Putamen (tissue), 1 donor: ENCODE measurements around the gene ACOX3.

ENCODE experiments used
- DNase-seq: peaks from one replicate; pipeline ENCODE4 v3.0.0-alpha.2; 2016; ENCODE audit warnings: low spot score

The ACOX3 gene

DNA sequence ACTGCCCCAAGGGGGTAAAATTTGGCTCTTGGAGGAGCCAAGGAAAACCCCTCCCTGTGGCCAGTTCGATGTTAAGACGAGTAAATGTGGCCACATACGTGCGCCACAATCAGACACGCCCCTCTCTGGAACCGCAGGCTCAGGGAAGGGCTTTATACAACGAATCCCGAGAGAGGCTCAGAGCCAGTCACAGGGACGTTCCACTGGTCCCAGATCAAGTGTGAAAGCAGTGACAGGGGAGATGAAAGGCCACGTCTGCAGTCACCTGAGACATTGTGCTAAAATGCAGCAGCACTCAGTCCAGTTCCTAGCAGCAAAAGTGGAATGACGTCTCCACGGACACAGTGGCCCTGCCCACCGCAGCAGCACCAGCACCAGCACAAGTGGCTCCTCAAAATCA is 68.0 kb downstream of the ACOX3 start:
- DNase-seq = no peak

DNA sequence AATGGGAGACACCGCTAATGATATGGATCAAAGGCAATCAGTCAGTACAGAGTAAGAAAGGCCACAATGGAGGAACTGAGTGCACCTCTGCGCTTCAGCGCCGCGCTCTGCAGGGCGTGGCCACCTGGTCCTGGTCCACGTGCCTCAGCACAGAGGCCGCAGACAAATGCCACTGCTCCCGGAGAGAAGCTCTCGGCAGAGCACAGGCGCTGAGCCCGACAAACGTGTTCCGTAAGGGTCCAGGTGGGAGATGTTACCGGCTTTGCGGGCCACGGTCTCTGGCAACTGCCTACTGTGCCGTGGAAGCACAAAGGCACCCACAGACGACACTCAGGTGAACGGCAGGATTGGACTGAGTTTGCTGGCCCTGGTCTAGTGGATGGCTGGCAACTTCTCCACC is 68.9 kb downstream of the ACOX3 start:
- DNase-seq = no peak

GRCh38 chr4:8370835-8371595 is 69.5 kb downstream of the ACOX3 start:
- DNase-seq = no peak

- DNase-seq = no peak
These were observed 70.3 kb downstream of the ACOX3 start for GRCh38 chr4:8370106-8370787.

- no peak for DNase-seq
These were observed 71.0 kb downstream of the ACOX3 start for GRCh38 chr4:8369426-8370105.

DNA sequence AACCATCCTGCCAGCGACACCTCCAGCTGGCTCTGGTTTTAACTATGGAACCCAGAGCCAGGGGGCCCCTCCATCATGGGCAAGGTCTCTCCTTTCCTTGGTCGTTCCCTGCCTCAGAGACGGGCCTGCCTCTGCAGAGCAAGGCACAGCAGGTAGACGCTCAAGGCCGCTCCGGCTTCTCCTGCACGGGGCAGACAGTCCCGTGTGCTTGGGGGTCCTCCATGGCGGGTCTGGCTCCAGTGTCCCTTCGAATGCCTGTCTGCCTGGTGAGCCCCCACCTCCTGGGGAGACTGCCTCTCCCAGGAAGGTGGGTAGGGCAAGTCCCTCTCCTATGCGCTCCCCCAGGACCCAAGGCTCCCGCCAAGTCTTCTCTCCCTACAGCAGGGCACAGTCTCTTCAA is 71.5 kb downstream of the ACOX3 start:
- DNase-seq = no peak

DNA sequence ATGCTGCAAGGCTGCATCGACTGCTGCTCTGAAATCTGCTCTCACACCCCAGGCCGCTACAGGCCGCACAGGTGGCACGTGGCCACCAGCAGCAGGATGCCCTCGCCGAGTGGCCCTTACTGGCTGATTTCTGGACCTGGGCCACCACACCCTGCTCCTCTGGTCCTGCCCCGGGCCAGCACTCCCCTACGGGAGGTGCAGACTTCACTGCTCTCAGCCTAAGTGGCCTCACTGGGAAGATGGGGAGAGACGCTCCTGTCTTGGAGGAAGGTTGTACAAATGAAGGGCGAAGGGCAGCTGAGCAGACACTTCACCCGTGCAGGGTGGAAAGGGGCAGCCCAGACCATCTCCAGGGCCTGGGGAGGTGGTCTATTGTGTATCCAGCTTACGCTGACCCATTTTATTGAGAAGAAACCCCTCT is 72.5 kb downstream of the ACOX3 start:
- DNase-seq = no peak

DNA sequence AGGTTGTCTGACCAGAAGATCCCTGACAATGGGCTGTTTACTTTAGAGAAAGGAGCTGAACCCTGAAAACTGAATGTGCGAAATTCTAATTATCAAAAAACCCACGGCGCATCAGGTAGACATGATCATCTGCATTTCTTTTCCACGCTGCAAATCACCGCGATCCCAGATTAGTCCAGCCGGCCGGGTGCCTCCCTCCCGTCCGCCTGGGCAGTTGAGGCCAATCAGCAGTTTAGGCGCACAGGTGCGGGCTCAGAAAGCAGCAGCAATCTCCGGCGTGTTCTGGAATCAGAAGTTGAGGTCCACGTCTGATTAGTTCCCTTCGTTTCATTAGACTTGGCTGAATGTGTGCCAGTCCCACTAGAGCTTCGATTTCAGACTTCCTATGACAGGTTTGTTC is 73.9 kb downstream of the ACOX3 start:
- no peak for DNase-seq

GRCh38 chr4:8365951-8366350 is 74.6 kb downstream of the ACOX3 start:
- DNase-seq = no peak

- no peak for DNase-seq
These were observed 75.2 kb downstream of the ACOX3 start for GRCh38 chr4:8365353-8365752.

DNA sequence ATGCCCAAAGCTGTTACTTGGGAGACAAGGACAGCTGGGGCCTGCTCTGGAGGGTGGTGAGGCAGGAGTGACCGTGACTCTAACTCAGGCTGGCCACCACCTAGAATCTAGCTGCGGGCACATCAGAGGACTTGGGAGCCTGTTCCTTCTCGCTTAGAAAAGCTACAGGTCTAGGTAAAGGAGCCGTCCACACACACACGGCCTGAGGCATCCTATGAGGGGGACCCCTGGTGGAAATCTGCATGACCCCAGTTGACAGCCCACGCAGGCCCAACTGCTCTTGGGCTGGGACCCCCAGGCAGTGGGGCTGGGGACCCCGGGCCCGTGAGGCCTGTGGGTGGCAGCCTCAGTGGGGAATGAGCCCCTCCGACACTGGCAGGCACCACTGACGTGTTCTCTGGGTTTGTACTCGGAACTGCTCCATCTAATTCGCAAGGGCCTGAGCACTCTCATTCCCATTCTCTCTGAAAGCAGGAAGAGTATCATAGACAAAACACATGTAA is 75.6 kb downstream of the ACOX3 start:
- DNase-seq = no peak

DNA sequence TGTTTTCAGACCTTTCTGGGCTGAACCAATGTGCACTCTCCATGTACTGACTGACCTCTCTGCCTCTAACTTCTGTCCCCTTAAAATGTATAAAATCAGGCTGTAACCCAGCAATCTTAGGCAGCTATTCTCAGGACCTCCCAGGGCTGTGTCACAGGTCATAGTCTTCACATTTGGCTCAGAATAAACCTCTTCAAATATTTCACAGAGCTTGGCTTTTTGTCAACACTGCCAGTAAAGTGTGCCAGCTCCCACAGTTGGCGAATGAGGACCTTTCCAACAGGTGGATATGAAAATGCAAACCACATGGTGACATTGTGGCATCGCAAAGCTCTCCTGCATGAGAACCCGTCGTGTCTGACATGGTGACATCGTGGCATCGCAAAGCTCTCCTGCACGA is 76.4 kb downstream of the ACOX3 start:
- no peak for DNase-seq

DNA sequence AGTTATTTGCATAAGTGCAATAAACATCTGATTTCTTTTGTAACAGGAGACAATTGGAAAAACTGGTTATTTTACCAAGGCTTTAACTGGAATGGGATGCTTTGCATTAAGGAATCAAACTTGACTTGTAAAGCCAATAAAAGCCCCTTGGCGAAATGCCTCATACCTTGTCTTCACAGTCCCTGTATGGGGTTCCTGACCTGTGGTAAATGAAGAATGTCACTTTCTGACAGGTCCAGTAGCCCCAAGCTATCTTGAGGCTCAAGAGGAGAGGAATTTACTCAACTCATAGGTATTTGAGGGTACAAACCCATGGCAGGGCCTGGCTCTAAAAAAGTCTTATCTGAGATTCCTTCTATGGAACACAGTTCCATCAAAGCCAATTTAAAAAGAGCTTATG is 78.0 kb downstream of the ACOX3 start:
- DNase-seq = no peak

DNA sequence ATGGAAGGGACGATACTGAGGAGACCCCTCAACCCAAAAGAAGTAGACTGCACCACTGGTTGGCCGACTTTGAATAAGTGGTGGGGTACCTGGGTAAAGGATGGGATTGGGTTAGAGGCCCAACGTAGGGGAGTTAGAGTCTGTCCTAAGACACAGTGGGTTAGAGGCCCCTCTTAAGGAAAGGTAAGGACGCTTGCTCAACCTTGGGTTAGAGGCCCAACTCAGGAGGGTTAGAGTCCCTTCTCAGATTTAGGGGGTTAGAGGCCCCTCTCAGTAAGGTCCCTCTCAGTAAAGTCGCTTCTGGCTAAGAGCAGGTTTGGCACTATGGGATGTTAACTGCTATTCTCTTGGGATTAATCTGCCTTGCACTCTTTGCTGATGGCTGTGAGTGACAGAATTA is 81.3 kb downstream of the ACOX3 start:
- DNase-seq = no peak

- DNase-seq = no peak
These were observed 83.7 kb downstream of the ACOX3 start for GRCh38 chr4:8356856-8357255.

- DNase-seq = no peak
These were observed 84.5 kb downstream of the ACOX3 start for GRCh38 chr4:8355864-8356565.

- no peak for DNase-seq
These were observed 85.2 kb downstream of the ACOX3 start for GRCh38 chr4:8355306-8355705.

GRCh38 chr4:8353912-8354453 is 86.5 kb downstream of the ACOX3 start:
- no peak for DNase-seq

DNA sequence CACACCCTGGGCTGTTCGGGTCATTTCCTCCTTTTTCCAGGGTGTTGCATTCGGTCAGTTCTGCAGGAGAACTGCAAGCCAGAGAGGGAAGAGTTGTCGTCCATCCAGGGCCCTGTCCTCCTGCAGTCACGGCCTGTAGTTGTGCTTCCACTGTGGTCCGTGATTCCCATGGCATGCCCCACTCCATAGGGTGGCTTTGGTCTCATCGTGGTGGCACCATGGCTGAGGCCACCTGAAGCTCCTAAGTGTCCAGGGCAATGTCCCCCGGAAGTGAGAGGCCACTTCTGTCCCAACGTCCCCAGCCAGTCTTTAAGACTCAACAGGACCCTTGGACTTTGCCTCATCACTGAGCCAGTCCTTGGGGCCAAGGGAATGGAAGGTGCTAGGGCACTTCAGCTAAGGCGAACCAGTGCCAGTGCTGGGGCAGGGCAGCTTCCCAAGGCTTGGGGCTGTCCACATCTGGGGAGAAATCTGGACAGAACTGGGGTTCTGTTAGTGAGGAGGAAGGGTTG is 87.3 kb downstream of the ACOX3 start:
- DNase-seq = no peak

- DNase-seq = no peak
These were observed 88.0 kb downstream of the ACOX3 start for GRCh38 chr4:8352368-8353157.

DNA sequence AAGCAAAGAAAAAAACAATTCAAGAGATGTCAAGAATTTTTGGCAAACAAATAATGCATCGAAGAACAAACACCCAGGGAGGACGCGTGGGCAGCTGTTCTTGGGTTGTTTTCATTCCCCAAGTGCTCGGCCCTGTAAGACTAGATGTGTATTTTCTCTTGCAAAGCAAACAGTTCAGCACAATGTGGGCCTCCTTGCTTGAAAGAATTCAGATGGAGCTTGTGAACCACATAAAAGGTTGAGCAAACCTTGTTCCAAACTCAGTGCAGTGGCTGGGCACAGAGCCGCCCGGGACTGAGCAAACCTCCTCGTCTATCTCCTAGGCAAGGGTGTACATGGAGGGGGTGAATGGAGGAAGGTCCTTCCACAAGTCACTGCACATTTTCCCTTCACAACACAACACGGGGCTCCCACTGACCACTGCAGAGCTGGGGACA is 88.6 kb downstream of the ACOX3 start:
- no peak for DNase-seq
